H9 (cell line): ENCODE measurements around the gene INPP5J. TPM values are rescaled to one million over a fixed set of nuclear protein-coding genes. Genes with fewer than 3 reads are reported as not detected.

Source experiments
- DNase-seq: peaks from one replicate; pipeline ENCODE4 v3.0.0-alpha.2; 2017
- H2AFZ ChIP-seq: one replicate; pipeline ENCODE4 v1.6.1; 2013; ENCODE audit warnings: mild to moderate bottlenecking, low read length, control low read depth, moderate library complexity
- H2AK5ac ChIP-seq: 2 replicates; pipeline ENCODE4 v1.6.1; 2013; ENCODE audit warnings: low read length, control low read depth, mixed read lengths; ENCODE audit not compliant: insufficient read length
- H2BK120ac ChIP-seq: one replicate; pipeline ENCODE4 v1.6.1; 2013; ENCODE audit warnings: low read depth, mild to moderate bottlenecking, low read length, control low read depth, inconsistent platforms; ENCODE audit not compliant: poor library complexity, severe bottlenecking
- H2BK12ac ChIP-seq: 2 replicates; pipeline ENCODE4 v1.6.1; 2013; ENCODE audit warnings: low read length, control low read depth, mixed read lengths, low read depth; ENCODE audit not compliant: insufficient read length
- H2BK15ac ChIP-seq: 2 replicates; pipeline ENCODE4 v1.6.1; 2013; ENCODE audit warnings: low read depth, low read length, control low read depth
- H2BK20ac ChIP-seq: one replicate; pipeline ENCODE4 v1.6.1; 2013; ENCODE audit warnings: low read depth, mild to moderate bottlenecking, low read length, control low read depth, inconsistent platforms; ENCODE audit not compliant: poor library complexity, severe bottlenecking
- H2BK5ac ChIP-seq: 2 replicates; pipeline ENCODE4 v1.6.1; 2013; ENCODE audit warnings: low read length, control low read depth, mixed read lengths; ENCODE audit not compliant: insufficient read length
- H3K14ac ChIP-seq: 2 replicates; pipeline ENCODE4 v1.6.1; 2013; ENCODE audit warnings: low read length, control low read depth; ENCODE audit not compliant: insufficient read depth
- H3K18ac ChIP-seq: 2 replicates; pipeline ENCODE4 v1.6.1; 2013; ENCODE audit warnings: low read depth, mild to moderate bottlenecking, mixed read lengths, low read length, control low read depth; ENCODE audit not compliant: insufficient read length
- H3K23ac ChIP-seq: 2 replicates; pipeline ENCODE4 v1.6.1; 2013; ENCODE audit warnings: low read length, control low read depth, mixed read lengths, low read depth; ENCODE audit not compliant: insufficient read length
- H3K23me2 ChIP-seq: 2 replicates; pipeline ENCODE4 v1.6.1; 2013; ENCODE audit warnings: low read depth, mild to moderate bottlenecking, mixed read lengths, low read length, control low read depth; ENCODE audit not compliant: insufficient read length, poor library complexity, severe bottlenecking
- H3K27ac ChIP-seq: 2 replicates; pipeline ENCODE4 v1.5.1; 2013; ENCODE audit warnings: low read length, control low read depth, mixed read lengths, low read depth; ENCODE audit not compliant: insufficient read length
- H3K27me3 ChIP-seq: 2 replicates; pipeline ENCODE4 v1.6.1; 2013; ENCODE audit warnings: low read length, control low read depth, inconsistent platforms; ENCODE audit not compliant: insufficient read depth
- H3K4ac ChIP-seq: 2 replicates; pipeline ENCODE4 v1.6.1; 2013; ENCODE audit warnings: low read depth, mild to moderate bottlenecking, control low read depth, inconsistent platforms, low read length, moderate library complexity
- H3K4me1 ChIP-seq: 2 replicates; pipeline ENCODE4 v1.6.1; 2013; ENCODE audit warnings: low read length, control low read depth, inconsistent platforms; ENCODE audit not compliant: insufficient read depth
- H3K4me2 ChIP-seq: 2 replicates; pipeline ENCODE4 v1.6.1; 2013; ENCODE audit warnings: low read length, control low read depth, mixed read lengths; ENCODE audit not compliant: insufficient read length, insufficient read depth
- H3K56ac ChIP-seq: 2 replicates; pipeline ENCODE4 v1.6.1; 2013; ENCODE audit warnings: low read depth, mild to moderate bottlenecking, mixed read lengths, low read length, control low read depth; ENCODE audit not compliant: insufficient read length
- H3K79me1 ChIP-seq: 2 replicates; pipeline ENCODE4 v1.6.1; 2013; ENCODE audit warnings: low read depth, mild to moderate bottlenecking, moderate library complexity, low read length, control low read depth, inconsistent platforms; ENCODE audit not compliant: insufficient read depth, poor library complexity, severe bottlenecking
- H3K79me2 ChIP-seq: 2 replicates; pipeline ENCODE4 v1.6.1; 2013; ENCODE audit warnings: low read length, control low read depth, inconsistent platforms; ENCODE audit not compliant: insufficient read depth
- H3K9ac ChIP-seq: 2 replicates; pipeline ENCODE4 v1.6.1; 2013; ENCODE audit warnings: low read length, control low read depth, mixed read lengths; ENCODE audit not compliant: insufficient read length; ENCODE audit errors: extremely low read depth
- H3K9me3 ChIP-seq: one replicate; pipeline ENCODE4 v1.6.1; 2013; ENCODE audit warnings: low read depth, low read length, inconsistent platforms; ENCODE audit not compliant: control insufficient read depth
- H3T11ph ChIP-seq: one replicate; pipeline ENCODE4 v1.6.1; 2013; ENCODE audit warnings: mild to moderate bottlenecking, low read length, control low read depth, inconsistent platforms
- H4K20me1 ChIP-seq: one replicate; pipeline ENCODE4 v1.6.1; 2013; ENCODE audit not compliant: control insufficient read depth, insufficient read length, insufficient read depth
- H4K5ac ChIP-seq: 2 replicates; pipeline ENCODE4 v1.6.1; 2013; ENCODE audit warnings: low read depth, mild to moderate bottlenecking, mixed read lengths, low read length, control low read depth; ENCODE audit not compliant: insufficient read length
- H4K8ac ChIP-seq: replicated peaks from 2 replicates; pipeline ENCODE4 v1.6.1; 2013; ENCODE audit warnings: low read length, control low read depth, mixed read lengths, low read depth; ENCODE audit not compliant: insufficient read length
- H4K91ac ChIP-seq: 2 replicates; pipeline ENCODE4 v1.6.1; 2013; ENCODE audit warnings: low read depth, mild to moderate bottlenecking, moderate library complexity, mixed read lengths, low read length, control low read depth; ENCODE audit not compliant: insufficient read length
- H3K27ac Mint-ChIP-seq, 3 experiments: 2 replicates in 2 of 3; 3 replicates in 1 of 3; pipeline ENCODE4 v1.8.0; 2020 to 2021; ENCODE audit warnings: mixed read lengths in 3 of 3, mild to moderate bottlenecking in 1 of 3, moderate library complexity in 1 of 3
- H3K27me3 Mint-ChIP-seq: 2 replicates; pipeline ENCODE4 v1.8.0; 2021; ENCODE audit warnings: low read depth, mild to moderate bottlenecking, moderate library complexity, mixed read lengths
- H3K36me3 Mint-ChIP-seq, 3 experiments: 2 replicates in 2 of 3; 3 replicates in 1 of 3; pipeline ENCODE4 v1.8.0; 2020 to 2021; ENCODE audit warnings: low read depth in 3 of 3, mixed read lengths in 3 of 3; ENCODE audit not compliant: insufficient read depth in 1 of 3
- H3K4me1 Mint-ChIP-seq, 2 experiments: 2 replicates each; pipeline ENCODE4 v1.8.0; 2020; ENCODE audit warnings: mixed read lengths in 2 of 2
- H3K4me3 Mint-ChIP-seq, 2 experiments: 2 replicates in 1 of 2; 3 replicates in 1 of 2; pipeline ENCODE4 v1.8.0; 2020 to 2021; ENCODE audit warnings: mild to moderate bottlenecking in 2 of 2, mixed read lengths in 2 of 2, moderate library complexity in 1 of 2
- H3K9me3 Mint-ChIP-seq, 2 experiments: 2 replicates in 1 of 2; 3 replicates in 1 of 2; pipeline ENCODE4 v1.8.0; 2020; ENCODE audit warnings: mild to moderate bottlenecking in 2 of 2, mixed read lengths in 2 of 2, moderate library complexity in 1 of 2
- CTCF ChIP-seq: fragments of 200-600 bp; sonication (generic); conservative IDR thresholded peaks from 3 replicates; pipeline ENCODE4 v1.8.0; 2021; ENCODE audit warnings: antibody characterized with exemption, mild to moderate bottlenecking
- WGBS: extraction: QIAGEN DNeasy Blood & Tissue Kit; methylation state at CpG from one replicate; pipeline ENCODE4 v1.1.7; 2013; ENCODE audit warnings: missing lambda C conversion rate, low lambda C conversion rate, mixed read lengths; ENCODE audit not compliant: insufficient read length; ENCODE audit errors: extremely low coverage; 5-methylcytosine and 5-hydroxymethylcytosine counted together
- total RNA-seq: library from RNA; stranded (reverse); gene quantifications from 2 replicates; pipeline ENCODE4 v1.2.1, GENCODE V29; 2021

Gene INPP5J
- total RNA-seq, 1 experiment from 2014 or later, result 4.9 TPM

GRCh38 chr22:31120642-31121041 is 2.1 kb upstream of the INPP5J start:
- Histone ChIP-seq H2BK120ac (no peak overlapping the region), H3K9me3 (no peaks in the 10 kb centered on the region), H3K27ac (no peak overlapping the region), H3K4ac (no peak overlapping the region), H3K9ac (no peak overlapping the region), H3T11ph (no peak overlapping the region), H4K91ac (no peak overlapping the region), H2BK15ac (no peak overlapping the region), H3K4me2 (no peak overlapping the region), H3K23ac (no peak overlapping the region), H2BK20ac (no peak overlapping the region), H3K79me2 (no peaks in the 10 kb centered on the region), H3K27me3 (no peaks in the 10 kb centered on the region), H3K79me1 (no peaks in the 10 kb centered on the region), H3K56ac (no peak overlapping the region), H3K14ac (no peak overlapping the region), H3K23me2 (no peaks in the 10 kb centered on the region), H2AK5ac (no peak overlapping the region), H2AFZ (no peak overlapping the region), H4K8ac (no peak overlapping the region), H2BK5ac (no peak overlapping the region), H3K4me1 (peaks cover 5% of the 10 kb centered on the region), H4K5ac (no peak overlapping the region), H4K20me1 (no peaks in the 10 kb centered on the region), H2BK12ac (no peak overlapping the region), H3K18ac (no peak overlapping the region)
- Mint-ChIP-seq H3K27me3 (peaks cover 12% of the 10 kb centered on the region), H3K4me3 (no peak overlapping the region), H3K9me3 (no peaks in the 10 kb centered on the region), H3K4me1 (peaks cover 21 to 29% of the 10 kb centered on the region in 2 experiments), H3K27ac (no peak overlapping the region), H3K36me3 (no peaks in the 10 kb centered on the region)
- no CpG with 5 or more reads among the region's 1 CpG for WGBS
- TF ChIP-seq CTCF, result no peak
- DNase-seq, result no peak
